Colonic mucosa (tissue), 4 donors: ENCODE results near the gene GPR65. TPM values are rescaled to one million over a fixed set of nuclear protein-coding genes. Genes with fewer than 3 reads are reported as not detected.

Experiments used
- DNase-seq: peaks from one replicate; pipeline ENCODE4 v3.0.0-alpha.2; 2020
- H3K27ac ChIP-seq: fragments of 200-600 bp; one replicate; pipeline ENCODE4 v1.8.0; 2021
- H3K27me3 ChIP-seq: fragments of 200-600 bp; one replicate; pipeline ENCODE4 v1.8.0; 2021
- H3K36me3 ChIP-seq: fragments of 200-600 bp; one replicate; pipeline ENCODE4 v1.8.0; 2021
- H3K4me1 ChIP-seq: fragments of 200-600 bp; one replicate; pipeline ENCODE4 v1.8.0; 2021; ENCODE audit warnings: mild to moderate bottlenecking
- H3K4me3 ChIP-seq: fragments of 200-600 bp; one replicate; pipeline ENCODE4 v1.8.0; 2021
- H3K9ac ChIP-seq, 2 donors: one replicate each; pipeline ENCODE4 v1.7.0; 2013; ENCODE audit warnings: control low read depth in 2 of 2, low read depth in 2 of 2, low read length in 2 of 2
- H3K9me3 ChIP-seq: fragments of 200-600 bp; one replicate; pipeline ENCODE4 v1.8.0; 2021
- intact Hi-C: fragments of 100-400 bp; cut with DNase I; formaldehyde crosslinking; loops from one replicate; pipeline ENCODE4 v1.14.1; 2022
- total RNA-seq, 2 donors: library from RNA; stranded (reverse); fragmentation: NEBNext Ultra II Directional in 1 of 2; extraction: Animal tissue kit (Norgen Biotek cat#: 25700) in 1 of 2; gene quantifications; one replicate each; pipeline ENCODE4 v1.2.1, GENCODE V29; 2021
- TF ChIP-seq, protein P1 (sequence below): fragments of 200-600 bp; IDR thresholded peaks from one replicate; pipeline ENCODE4 v1.8.0; 2022; ENCODE audit warnings: antibody characterized with exemption, mild to moderate bottlenecking
- donor health status: healthy.
- donor health status: DM: no; HTN: no; CAD: no.
- donor health status: DM: no; HTN: no; CAD: no.

The GPR65 gene
- total RNA-seq, 2 donors from 2014 or later = 0.35 to 1.2 TPM

DNA sequence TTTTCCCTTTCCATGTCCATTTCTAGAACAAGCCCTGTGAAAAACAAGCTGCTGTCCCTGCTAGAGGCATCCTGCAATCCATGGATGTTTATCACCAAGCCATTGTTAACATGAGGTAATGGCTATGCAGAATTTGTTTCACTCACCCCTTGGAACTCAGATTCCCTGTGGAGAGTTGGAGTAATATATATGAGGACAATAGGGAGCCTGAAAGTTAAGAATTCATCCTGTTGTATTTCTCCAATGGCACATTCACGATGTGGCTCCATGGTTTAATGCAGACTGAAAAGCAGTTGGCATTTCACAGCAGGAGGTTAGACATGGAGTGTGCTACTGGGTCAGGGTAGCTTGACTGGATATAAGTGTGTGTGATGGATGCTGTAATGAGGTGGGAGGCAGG is 32.4 kb downstream of the GPR65 start:
- Histone ChIP-seq H3K4me3 (no peak overlapping the region), H3K4me1 (no peaks in the 10 kb centered on the region), H3K9me3 (no peaks in the 10 kb centered on the region), H3K9ac (no peak overlapping the region), H3K27ac (no peak overlapping the region), H3K27me3 (no peaks in the 10 kb centered on the region), H3K36me3 (no peaks in the 10 kb centered on the region)
- intact Hi-C loops = no loop called here
- DNase-seq = no peak
- TF ChIP-seq, protein P1, sequence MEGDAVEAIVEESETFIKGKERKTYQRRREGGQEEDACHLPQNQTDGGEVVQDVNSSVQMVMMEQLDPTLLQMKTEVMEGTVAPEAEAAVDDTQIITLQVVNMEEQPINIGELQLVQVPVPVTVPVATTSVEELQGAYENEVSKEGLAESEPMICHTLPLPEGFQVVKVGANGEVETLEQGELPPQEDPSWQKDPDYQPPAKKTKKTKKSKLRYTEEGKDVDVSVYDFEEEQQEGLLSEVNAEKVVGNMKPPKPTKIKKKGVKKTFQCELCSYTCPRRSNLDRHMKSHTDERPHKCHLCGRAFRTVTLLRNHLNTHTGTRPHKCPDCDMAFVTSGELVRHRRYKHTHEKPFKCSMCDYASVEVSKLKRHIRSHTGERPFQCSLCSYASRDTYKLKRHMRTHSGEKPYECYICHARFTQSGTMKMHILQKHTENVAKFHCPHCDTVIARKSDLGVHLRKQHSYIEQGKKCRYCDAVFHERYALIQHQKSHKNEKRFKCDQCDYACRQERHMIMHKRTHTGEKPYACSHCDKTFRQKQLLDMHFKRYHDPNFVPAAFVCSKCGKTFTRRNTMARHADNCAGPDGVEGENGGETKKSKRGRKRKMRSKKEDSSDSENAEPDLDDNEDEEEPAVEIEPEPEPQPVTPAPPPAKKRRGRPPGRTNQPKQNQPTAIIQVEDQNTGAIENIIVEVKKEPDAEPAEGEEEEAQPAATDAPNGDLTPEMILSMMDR = no peak

DNA sequence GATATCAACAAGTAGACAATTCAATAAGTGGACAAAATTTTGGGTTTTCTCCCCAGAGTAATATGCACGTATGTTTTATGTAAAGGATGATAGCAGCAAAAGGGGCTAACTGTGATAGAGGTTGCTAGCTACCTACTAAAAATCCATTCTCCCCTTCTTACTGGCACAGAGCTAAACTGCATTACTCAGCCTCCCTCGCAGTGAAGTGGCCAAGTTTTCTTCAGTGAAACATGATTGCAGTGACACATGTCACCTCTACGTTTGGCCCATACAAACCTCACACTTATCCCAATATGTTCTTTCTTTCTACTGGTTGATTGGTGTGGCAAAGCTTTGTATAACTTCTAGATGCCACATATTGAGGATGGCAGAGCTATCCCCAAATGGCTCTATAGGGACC is 34.3 kb downstream of the GPR65 start:
- Histone ChIP-seq H3K27me3 (no peaks in the 10 kb centered on the region), H3K4me1 (no peaks in the 10 kb centered on the region), H3K9ac (no peak overlapping the region), H3K36me3 (no peaks in the 10 kb centered on the region), H3K27ac (no peak overlapping the region), H3K9me3 (no peaks in the 10 kb centered on the region), H3K4me3 (no peak overlapping the region)
- intact Hi-C loops = no loop called here
- no peak for DNase-seq
- TF ChIP-seq, protein P1 = no peak

DNA sequence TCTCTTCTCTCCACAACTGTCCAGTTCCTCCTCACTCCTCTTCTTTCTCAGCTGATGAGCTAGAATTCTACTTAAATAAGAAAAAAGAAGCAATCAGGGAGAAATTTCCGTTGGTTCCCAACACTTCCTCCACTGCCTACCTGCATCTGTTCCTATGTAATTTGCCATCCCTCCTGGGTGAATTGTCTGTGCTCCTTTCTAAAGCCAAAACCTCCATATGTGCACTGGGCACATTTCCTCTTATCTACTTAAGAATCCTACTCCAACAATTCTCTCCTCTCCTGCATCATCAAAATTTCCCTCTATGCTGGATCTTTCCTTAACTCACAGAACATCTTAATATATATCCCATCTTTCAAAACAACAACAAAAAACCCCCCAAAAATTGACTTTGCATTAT is 35.2 kb downstream of the GPR65 start:
- TF ChIP-seq, protein P1 = no peak
- Histone ChIP-seq H3K27ac (no peak overlapping the region), H3K36me3 (no peaks in the 10 kb centered on the region), H3K4me1 (no peaks in the 10 kb centered on the region), H3K9ac (no peak overlapping the region), H3K9me3 (no peaks in the 10 kb centered on the region), H3K4me3 (no peak overlapping the region), H3K27me3 (no peaks in the 10 kb centered on the region)
- DNase-seq = no peak
- intact Hi-C loops = no loop called here

DNA sequence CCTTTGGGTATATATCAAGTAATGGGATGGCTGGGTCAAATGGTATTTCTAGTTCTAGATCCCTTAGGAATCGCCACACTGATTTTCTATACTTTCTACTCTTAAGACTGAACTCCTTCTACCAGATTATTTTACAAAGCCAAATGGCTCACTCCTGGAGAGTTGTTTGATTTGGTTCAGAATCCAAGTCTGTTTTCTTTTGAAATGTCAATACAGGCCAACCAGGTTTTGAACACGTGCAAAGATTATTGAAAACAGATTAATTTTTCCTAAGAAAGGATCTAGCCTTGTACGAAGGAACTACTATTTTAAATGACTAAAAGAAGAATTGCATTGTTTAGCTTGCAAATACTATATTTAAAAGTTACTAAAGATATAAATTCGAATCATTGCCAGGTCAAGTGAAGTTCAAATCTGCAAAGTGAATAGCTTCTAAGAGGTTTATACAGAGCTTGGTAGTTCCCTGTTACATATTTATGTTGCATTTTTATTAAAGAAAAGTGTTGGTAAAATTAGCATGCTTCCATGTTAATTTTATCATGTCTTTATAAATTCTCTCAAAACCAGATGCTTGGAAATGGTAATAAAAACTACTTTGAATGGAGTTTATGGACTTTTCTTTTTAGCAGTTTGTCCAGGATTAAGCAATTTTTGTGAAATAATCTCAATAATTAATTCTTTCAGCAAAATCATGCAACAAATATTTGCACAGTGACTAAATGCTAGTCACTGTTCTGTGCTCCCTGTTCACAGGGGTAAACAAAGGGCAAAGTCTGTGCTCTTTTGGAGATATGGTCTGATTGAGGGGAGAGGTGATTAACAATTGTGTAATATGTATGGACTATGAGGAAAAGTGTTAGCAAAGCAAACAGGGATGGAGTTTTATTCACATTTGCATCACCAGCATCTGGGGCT is 38.9 kb downstream of the GPR65 start:
- TF ChIP-seq, protein P1 = no peak
- intact Hi-C loops = no loop called here
- no peak overlapping the region for H3K4me3 ChIP-seq
- no peaks in the 10 kb centered on the region for H3K4me1 ChIP-seq
- H3K27ac ChIP-seq = no peak overlapping the region
- no peak overlapping the region for H3K9ac ChIP-seq
- no peaks in the 10 kb centered on the region for H3K9me3 ChIP-seq
- no peaks in the 10 kb centered on the region for H3K27me3 ChIP-seq
- no peak for DNase-seq
- H3K36me3 ChIP-seq = no peaks in the 10 kb centered on the region

DNA sequence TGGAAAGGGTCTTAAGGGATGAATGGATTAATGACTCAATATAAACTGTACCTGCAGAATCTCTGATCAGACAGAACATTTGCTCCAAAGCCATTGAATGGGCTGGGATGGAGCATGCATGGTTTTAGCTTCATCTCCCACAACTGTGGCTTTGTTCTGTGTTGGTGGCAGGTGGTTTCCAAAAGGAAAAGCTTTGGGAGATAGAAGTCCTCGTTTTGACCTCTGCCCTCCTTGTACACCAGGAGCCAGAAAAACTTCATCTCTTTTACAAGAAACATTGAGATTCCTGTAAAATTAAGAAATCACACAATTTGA is 39.5 kb downstream of the GPR65 start:
- Histone ChIP-seq H3K4me3 (no peak overlapping the region), H3K4me1 (no peaks in the 10 kb centered on the region), H3K27me3 (no peaks in the 10 kb centered on the region), H3K36me3 (no peaks in the 10 kb centered on the region), H3K9ac (no peak overlapping the region), H3K9me3 (no peaks in the 10 kb centered on the region), H3K27ac (no peak overlapping the region)
- TF ChIP-seq, protein P1 = no peak
- intact Hi-C loops = no loop called here
- DNase-seq = no peak
